ES-I3 (cell line): ENCODE data around the gene MIEF2.

Experiments used
- H3K36me3 ChIP-seq: 2 replicates; pipeline ENCODE4 v1.6.1; 2013; ENCODE audit warnings: mild to moderate bottlenecking, low read length, control low read depth, moderate library complexity; ENCODE audit not compliant: insufficient read depth
- H3K4me1 ChIP-seq: 2 replicates; pipeline ENCODE4 v1.6.1; 2013; ENCODE audit warnings: mild to moderate bottlenecking, control low read depth, low read length; ENCODE audit not compliant: insufficient read depth
- H3K9ac ChIP-seq: 2 replicates; pipeline ENCODE4 v1.6.1; 2013; ENCODE audit warnings: low read depth, mild to moderate bottlenecking, low read length, moderate library complexity
- H3K9me3 ChIP-seq: 2 replicates; pipeline ENCODE4 v1.6.1; 2013; ENCODE audit warnings: mild to moderate bottlenecking, low read length, moderate library complexity; ENCODE audit not compliant: control insufficient read depth, insufficient read depth

MIEF2 gene

DNA sequence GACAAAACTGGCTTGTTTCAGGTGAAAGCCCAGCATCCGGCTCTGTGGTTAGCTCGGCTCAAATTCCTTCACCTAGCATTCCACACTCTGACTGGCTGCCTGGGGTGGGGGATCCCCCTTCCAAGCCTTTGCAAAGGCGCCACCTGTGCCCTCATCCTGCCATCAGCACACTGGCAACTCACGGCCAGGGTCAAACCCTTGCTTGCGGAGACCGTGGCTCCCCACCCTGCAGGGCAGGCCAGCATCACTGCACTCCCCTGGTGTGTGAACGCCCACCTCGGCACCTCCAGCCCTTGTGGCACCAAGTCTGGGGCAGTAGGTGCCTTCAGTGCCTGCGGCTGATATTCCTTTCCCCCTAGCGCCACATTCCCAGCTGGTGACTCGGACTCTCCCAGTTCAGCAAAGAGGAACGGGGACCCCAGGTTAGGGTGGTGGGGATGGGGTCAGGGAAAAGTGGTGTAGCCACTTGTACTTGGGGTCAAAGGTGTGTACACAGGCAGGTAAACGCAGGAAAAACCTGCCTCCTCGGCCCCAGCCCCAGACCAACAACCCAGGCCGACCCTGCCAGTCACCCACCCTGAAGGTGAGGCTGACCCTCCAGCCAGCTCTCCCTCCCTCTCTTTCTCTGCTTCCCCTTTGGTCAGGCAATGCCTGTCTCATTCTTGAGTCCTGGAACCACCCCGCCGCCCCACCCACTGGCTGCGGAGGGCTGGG is 3.0 kb upstream of the MIEF2 start:
- H3K9me3 ChIP-seq = no peaks in the 10 kb centered on the region
- peaks cover 18% of the 10 kb centered on the region for H3K4me1 ChIP-seq
- peak overlapping the region; percentile 85 for H3K9ac ChIP-seq
- peaks cover 12% of the 10 kb centered on the region for H3K36me3 ChIP-seq

DNA sequence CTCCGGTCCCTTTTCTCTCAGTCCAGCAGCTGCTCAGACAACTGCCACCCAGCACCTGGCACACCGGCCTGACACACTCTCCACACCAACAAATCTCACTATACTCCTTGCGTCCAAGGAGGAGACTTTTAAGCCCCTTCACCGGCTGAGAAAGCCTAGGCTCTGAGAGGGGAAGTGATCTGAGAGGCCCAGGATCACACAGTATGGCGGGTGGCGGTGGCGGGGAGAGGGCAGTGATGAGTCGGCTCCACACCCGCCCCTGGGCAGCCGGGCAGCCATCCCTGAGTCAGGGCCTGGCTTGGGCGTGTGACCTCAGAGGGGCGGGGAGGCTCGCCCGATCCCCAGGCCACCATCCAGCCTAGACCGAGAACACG is 2.5 kb upstream of the MIEF2 start:
- H3K36me3 ChIP-seq = peaks cover 12% of the 10 kb centered on the region
- no peaks in the 10 kb centered on the region for H3K9me3 ChIP-seq
- H3K9ac ChIP-seq = peak overlapping the region; percentile 85
- H3K4me1 ChIP-seq = peaks cover 18% of the 10 kb centered on the region

DNA sequence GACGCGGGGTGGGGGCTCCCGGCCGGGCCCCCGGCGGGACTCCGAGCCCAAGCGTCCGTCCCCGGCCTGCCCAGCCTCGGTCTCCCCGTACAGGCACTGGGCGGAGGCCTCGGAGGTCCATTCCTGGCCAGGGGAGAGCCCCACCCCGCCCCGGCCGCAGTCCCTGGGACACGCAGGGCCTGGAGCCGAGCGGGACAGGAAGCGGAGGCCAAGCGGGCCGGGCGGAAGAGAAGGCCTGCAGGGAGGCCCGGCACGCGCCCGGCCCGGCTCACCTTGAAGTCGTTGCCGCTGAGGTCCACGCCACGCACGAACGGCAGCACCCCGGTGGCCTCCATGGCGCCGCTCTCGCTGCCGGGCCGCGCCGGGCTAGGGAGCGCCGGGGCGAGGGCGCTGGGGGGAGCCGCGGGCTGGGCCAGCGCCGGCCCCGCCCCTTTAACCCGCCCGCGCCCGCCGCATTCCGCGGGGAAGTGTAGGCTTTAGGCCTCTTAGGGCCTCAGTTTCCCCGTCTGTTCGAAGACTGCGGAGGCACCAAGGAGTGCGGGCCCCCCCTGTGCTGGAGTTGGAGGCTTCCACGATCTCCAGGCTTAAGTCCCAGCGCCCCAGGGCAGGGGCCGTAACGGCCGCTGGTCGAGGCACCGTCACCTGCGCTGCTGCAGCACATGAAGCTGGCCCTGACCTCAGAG is 2.0 kb upstream of the MIEF2 start, which contains the start of gene FLII:
FLII (minus strand) TSS at position 383 of the 683 bp plus-strand sequence; CDS start at position 335, 48 bp downstream.
- Histone ChIP-seq H3K9me3 (no peaks in the 10 kb centered on the region), H3K9ac (peak within 1 kb of the TSS; percentile 85), H3K36me3 (peaks cover 8% of the 10 kb centered on the region)

DNA sequence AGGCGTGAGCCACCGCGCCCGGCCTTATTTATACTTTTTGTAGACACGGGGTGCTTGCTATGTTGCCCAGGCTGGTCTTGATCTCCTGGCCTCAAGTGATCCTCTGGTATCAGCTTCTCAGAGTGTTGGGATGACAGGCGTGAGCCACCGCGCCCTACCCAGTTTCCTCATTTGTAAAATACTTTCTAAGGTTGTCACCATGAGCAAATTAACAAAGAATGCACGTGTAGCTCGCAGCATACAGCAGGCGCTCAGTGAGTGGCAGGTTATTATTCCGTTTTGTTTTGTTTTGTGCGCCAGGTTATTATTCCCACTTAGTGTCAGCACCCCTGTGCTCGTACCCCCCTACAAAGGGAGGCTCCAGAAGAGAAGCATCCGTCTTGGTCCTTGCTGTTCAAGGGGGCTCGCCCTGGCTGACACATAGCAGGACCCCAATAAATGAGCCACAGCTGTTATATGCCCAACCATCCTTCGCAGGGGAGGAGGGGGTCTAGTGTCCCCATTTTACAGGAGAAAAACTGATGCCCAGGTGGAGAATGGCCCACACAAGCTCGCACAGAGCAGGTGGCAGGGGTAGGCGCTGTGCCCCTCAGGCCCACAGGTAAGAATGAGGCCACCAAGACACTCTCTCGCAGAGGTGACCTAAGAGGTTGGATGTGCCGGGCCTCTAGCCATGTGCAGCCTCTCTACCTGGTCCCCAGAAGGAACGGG is 686 bp upstream of the MIEF2 start:
- no peaks in the 10 kb centered on the region for H3K9me3 ChIP-seq
- H3K36me3 ChIP-seq = peaks cover 8% of the 10 kb centered on the region
- H3K4me1 ChIP-seq = peaks cover 18% of the 10 kb centered on the region
- peak overlapping the region; percentile 75; the same call in 1 of the 2 replicates for H3K9ac ChIP-seq

More for the DNA sequence above, 2.0 kb upstream of the MIEF2 start, which contains the start of gene FLII:
- H3K4me1 ChIP-seq = peaks cover 18% of the 10 kb centered on the region

DNA sequence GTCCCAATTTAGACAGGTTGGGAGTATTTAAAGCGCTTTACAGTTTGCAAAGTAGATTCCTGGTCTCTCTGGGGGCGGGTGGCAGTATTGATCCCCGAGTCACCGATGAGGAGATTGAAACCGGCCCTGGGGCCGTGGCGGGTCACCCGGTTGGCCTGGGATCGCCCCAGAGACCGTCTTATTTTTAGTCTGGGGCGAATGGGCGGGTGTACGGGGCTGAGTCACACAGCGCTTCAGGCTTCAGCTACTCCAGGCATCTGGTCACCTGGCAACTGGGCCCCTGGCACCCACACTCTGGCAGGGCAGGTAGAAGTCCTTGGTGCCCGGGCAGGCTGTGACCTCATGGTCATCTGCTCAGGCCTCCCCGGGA is 669 bp downstream of the MIEF2 start:
- Histone ChIP-seq H3K9ac (peak overlapping the region; percentile 75), H3K36me3 (peaks cover under 1% of the 10 kb centered on the region; the same call in 1 of the 2 replicates), H3K9me3 (no peaks in the 10 kb centered on the region), H3K4me1 (peaks cover 18% of the 10 kb centered on the region)

DNA sequence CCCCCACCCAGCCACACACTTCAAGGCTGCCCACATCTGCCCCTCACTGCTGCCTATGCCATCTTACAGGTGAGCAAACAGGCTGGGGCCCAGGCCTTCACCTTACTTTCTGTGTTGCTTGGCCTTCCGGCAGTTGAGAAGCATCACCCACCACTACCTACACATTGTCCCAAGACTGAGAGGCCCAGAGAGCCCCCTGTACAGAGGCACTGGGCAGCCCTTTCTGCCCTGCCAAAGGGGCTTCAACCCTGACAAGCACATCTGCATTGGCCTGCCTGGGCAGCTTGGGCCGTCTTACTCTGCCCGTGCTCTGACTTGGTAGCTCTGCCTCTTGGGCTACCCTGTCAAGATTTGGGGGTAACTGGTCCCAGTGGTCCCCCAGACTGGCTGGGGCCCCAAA is 1.2 kb downstream of the MIEF2 start:
- no peaks in the 10 kb centered on the region for H3K36me3 ChIP-seq
- H3K4me1 ChIP-seq = peaks cover 17% of the 10 kb centered on the region
- H3K9ac ChIP-seq = peak overlapping the region; percentile 75
- no peaks in the 10 kb centered on the region for H3K9me3 ChIP-seq

DNA sequence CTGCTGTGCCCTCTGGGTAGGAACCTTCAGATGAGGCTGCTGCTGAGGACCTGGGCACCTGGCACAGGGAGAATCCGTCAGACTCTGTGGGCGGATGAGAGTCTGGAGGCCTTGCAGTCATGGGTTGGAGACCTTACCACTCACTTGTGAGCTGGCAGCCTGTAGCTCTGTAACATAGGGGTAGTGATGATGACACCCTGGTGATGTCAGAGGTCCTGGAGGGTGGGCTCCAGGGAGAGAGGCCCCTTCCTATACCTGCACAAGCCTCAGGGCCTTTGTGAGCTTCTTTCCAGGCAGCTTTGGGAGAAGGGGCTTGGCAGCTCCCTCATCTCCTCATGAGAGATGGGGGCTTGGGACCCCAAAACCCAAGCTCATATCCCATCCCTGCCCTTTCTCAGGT is 1.6 kb downstream of the MIEF2 start:
- no peaks in the 10 kb centered on the region for H3K9me3 ChIP-seq
- peaks cover 12% of the 10 kb centered on the region for H3K4me1 ChIP-seq
- no peaks in the 10 kb centered on the region for H3K36me3 ChIP-seq
- no peak overlapping the region for H3K9ac ChIP-seq

DNA sequence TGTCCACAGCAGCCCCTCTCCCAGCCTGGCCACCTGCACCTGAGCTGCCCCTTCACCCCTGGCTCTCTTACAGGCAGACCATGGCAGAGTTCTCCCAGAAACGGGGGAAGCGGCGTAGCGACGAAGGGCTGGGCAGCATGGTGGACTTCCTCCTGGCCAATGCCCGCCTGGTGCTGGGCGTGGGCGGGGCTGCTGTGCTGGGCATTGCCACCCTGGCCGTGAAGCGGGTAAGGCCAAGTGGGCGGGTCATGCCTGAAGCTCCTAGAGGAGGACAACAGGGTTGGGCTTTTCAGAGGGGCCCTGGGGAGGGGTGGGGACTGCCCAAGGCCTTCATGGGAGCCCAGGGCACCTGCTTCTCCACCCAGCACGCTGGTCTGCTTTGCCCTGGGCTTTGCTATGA is 2.2 kb downstream of the MIEF2 start:
- Histone ChIP-seq H3K36me3 (no peaks in the 10 kb centered on the region), H3K4me1 (peaks cover 12% of the 10 kb centered on the region), H3K9me3 (no peaks in the 10 kb centered on the region), H3K9ac (no peak overlapping the region)

DNA sequence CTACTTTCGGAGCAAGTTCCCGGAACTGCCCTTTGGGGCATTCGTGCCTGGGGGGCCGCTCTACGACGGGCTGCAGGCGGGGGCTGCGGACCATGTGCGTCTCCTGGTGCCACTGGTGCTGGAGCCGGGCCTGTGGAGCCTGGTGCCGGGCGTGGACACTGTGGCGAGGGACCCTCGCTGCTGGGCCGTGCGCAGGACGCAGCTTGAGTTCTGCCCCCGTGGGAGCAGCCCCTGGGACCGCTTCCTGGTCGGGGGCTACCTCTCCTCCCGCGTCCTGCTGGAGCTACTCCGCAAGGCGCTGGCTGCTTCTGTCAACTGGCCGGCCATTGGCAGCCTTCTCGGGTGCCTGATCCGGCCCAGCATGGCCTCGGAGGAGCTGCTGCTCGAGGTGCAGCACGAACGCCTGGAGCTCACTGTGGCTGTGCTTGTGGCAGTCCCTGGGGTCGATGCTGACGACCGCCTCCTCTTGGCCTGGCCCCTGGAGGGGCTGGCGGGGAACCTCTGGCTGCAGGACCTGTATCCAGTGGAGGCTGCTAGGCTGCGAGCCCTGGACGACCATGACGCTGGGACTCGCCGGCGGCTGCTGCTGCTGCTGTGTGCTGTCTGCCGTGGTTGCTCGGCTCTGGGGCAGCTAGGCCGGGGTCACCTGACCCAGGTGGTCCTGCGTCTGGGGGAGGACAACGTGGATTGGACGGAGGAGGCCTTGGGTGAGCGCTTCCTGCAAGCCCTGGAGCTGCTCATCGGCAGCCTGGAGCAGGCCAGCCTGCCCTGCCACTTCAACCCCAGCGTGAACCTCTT is 3.6 kb downstream of the MIEF2 start:
- Histone ChIP-seq H3K36me3 (no peaks in the 10 kb centered on the region), H3K4me1 (peaks cover 21% of the 10 kb centered on the region), H3K9ac (no peak overlapping the region), H3K9me3 (no peaks in the 10 kb centered on the region)

DNA sequence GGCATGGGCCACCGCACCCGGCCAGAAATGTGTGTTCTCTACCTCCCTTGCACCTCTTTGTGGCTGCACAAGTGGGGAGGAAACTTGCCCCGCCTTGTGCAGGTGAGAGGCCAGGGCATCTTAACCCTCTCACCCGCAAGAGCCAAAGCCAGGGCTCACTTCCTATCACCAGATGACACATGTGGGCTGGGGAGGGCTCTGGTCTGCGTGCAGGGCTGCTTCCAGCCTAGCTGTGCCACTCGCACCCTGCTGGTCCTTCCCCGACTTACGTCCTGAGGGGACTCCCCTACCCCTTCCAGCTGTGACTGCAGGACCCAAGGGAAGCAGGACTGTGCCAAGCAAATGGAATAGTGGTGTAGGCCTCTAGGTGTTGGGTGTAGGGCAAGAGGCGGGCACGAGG is 6.9 kb downstream of the MIEF2 start:
- no peaks in the 10 kb centered on the region for H3K36me3 ChIP-seq
- no peak overlapping the region for H3K9ac ChIP-seq

DNA sequence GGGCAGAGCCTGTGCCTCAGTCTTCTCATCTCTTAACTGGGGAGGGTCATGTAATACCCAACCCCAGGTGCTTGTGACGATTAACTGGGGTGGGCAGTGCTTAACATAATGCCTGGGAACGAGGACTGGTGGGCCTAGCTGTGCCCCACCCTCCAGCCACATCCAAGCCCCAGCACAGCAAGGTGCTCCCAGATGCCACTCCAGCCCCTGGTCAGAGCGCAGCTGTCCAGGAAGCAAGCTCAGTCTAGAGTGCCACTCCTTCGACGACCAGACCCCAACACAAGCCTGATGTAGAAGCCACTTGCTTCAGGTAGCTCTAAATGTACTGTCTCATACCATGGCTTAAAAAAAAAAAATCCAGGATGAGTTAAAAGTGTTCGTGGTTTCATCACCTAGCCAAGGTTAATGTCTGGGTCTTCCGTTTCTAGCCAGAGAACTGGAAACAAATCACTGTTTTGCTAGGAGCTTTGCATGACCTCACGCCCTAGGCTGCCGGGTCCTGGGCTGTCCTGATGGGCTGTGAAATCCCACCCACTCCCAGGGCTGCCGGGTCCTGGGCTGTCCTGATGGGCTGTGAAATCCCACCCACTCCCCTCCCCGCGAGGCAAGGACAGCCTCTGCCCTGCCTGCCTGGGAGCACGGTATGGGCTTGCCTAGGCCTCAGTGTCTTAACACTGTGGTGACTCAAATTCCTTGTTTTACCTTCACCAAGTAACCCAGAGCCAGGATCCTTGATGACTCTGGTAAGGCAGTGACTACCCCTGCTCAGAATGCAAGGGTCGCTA is 7.7 kb downstream of the MIEF2 start:
- Histone ChIP-seq H3K36me3 (0 out of 2 replicates have a peak, but pooled peaks cover 3% of the 10 kb centered on the region), H3K4me1 (peaks cover 8% of the 10 kb centered on the region), H3K9me3 (no peaks in the 10 kb centered on the region), H3K9ac (no peak overlapping the region)

More for the DNA sequence above, 6.9 kb downstream of the MIEF2 start:
- no peaks in the 10 kb centered on the region for H3K9me3 ChIP-seq
- peaks cover 8% of the 10 kb centered on the region for H3K4me1 ChIP-seq

DNA sequence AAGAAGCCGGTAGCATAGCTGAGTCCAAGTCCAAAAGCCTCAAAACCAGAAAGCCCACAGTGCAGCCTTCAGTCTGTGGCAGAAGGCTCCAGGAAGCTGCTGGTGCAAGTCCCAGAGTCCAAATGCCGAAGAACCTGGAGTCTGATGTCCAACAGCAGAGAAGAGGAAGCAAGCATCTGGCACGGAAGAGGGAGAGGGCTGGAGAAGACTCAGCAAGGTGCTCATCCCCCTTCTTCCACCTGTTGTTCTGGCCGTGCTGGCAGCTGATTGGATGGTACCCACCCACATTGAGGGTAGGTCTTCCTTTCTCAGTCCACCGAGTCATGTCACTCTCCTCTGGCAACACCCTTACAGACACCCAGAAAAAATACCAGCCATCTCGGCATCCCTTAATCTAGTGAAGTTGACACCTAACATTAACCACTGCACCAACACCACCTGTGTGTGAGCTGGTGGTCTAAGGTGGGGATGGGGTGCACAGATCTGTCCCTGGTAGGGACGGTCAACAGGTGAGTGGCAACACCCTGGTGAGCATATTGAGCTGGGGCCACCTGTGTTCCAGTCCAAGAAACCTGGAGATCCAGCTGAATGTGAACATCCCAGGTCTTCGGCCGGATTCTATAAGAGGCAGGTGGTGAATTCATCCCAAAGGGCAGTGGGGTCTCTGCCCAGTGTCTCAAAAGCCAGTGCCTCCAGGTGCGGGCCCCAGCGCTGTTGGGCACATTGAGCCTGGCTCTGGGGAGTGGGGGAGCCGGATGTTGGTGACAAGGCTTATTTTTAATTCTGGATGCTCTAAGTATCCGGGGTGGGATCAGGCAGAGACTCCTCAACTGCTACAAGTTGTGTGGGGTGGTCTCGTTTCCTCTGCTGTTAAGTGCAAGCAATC is 9.8 kb downstream of the MIEF2 start:
- H3K36me3 ChIP-seq = peaks cover 3% of the 10 kb centered on the region; the same call in 1 of the 2 replicates
- H3K9me3 ChIP-seq = no peaks in the 10 kb centered on the region
- no peak overlapping the region for H3K9ac ChIP-seq
- peaks cover 8% of the 10 kb centered on the region for H3K4me1 ChIP-seq

DNA sequence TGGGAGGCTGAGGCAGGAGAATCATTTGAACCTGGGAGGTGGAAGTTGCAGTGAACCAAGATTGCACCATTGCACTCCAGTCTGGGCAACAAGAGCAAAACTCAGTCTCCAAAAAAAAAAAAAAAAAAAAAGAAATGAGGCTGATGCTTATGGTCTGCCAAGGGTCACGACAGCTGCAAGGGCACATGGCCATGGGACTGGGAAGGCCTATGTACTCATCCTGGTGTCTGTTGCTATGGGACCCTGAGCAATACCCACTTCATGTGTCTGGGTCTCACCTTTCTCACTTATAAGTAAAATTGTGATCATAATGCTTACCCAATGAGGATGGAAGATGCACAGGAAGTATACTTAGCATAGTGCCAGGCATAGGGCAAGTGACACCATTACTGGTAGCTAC is 16.6 kb downstream of the MIEF2 start:
- Histone ChIP-seq H3K9ac (no peak overlapping the region), H3K4me1 (no peaks in the 10 kb centered on the region), H3K36me3 (peaks cover 29% of the 10 kb centered on the region), H3K9me3 (no peaks in the 10 kb centered on the region)
